HG03064 (cell line): ENCODE data around the gene RDX.
A peak's percentile ranks its signal among the peaks of the same experiment; 100 is the strongest.

Source experiments
- ATAC-seq: cut with Tn5 transposase; IDR thresholded peaks from one replicate; pipeline ENCODE4 v1.9.1; 2021; ENCODE audit warnings: low read depth; ENCODE audit not compliant: unreplicated experiment

Gene RDX

DNA sequence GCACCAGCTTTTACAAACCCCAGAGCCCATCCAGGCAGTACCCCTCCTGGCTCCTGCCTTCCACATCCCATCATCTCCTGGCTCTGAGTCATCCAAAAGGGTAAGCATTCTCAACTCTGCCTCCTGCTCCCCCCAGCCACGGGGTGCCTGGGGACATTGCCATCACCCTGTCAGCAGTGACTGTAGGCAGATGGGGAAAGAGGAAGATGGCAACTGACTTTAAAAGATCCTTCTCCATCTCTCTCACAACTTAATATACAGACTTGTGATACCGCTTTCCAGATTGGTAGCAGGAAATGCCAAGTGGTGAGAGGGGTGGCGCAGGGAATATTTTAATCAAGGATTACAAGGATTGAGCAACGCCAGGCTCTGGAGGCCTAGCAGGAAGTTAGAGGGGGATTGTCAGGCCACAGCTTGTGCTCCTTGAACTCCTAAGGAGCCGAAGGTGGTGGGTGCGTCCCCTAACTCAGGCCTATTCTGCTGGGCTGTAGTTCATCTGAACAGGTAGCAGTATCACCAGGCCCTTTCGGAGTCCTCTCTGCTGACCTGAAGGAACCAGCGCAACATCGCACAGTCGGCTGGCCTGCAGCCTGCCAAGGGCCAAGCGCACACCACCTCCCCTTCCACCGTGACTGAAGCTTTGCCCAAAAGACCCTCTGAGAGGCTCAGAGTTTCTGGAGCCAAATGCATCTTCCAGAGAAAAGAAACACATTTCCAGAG lies 119.9 kb downstream of the RDX start:
- ATAC-seq = no peak

DNA sequence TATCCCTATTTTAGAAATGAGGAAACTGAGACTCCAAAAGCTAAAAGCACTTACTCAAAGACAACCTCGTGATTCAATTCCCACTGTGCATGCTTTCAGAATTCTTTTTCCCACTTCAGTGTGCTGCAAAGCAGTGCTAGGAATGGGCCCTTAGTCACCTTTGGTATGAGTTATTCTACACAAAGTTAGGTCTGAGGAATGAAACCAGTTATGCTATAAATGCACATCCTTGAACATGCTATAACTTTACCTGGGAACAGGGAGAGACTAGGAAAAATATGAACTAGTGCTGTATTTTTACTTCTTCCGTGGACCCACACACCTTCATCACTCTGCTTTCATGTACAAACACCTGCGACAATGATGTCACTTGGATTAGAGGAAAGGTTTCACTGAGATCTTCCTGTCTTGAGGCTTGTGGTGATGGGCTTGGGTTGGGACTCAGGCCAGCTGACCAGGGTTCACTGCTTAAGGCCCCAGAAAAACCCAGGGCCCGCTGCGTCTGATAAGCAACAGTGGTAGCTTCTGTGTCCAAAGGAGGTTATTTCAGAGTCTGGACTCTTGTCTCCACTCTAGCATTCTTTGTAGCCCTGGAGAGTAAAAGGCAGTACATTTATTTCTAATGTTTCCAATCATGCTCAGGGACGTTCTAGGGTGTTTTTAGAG lies 121.6 kb downstream of the RDX start:
- ATAC-seq = no peak

DNA sequence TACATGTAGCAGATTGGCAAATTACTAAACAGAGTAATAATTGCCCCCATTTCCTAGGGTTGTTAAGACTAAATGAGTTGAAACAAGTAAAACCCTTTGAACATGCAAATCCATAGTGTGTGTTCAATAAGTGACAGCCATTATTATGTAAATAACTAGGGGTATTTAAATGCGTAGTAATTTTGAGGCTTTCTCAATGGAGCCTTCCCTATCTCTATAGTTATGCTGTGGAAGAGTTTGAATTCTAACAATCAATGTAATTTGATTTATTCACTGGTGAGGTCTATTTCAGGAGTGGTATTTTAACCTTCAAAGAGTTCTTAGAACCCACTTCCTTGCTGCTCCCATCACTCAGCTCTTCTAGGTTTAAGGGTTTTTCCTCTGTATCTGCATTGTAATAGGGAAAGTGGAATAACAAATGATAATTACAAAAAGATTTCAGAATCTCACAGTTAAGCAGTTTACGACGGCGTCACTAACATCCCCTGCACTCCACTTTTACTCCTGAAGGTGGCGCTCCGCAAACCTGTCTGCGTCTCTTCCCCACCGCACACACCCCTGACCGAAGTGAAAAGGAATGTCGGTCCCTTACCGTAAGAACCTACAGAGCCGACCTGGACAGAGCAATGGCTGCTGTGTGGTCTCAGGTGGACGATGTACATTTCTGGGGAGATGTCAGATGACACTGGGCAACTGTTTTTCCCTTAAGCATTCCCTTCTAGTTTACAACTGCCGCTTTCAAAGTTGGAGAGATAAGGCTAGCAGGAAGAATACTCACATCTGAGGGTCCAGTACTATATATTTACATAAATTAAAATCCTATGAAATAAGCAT lies 122.4 kb downstream of the RDX start:
- ATAC-seq = peak; percentile 54

DNA sequence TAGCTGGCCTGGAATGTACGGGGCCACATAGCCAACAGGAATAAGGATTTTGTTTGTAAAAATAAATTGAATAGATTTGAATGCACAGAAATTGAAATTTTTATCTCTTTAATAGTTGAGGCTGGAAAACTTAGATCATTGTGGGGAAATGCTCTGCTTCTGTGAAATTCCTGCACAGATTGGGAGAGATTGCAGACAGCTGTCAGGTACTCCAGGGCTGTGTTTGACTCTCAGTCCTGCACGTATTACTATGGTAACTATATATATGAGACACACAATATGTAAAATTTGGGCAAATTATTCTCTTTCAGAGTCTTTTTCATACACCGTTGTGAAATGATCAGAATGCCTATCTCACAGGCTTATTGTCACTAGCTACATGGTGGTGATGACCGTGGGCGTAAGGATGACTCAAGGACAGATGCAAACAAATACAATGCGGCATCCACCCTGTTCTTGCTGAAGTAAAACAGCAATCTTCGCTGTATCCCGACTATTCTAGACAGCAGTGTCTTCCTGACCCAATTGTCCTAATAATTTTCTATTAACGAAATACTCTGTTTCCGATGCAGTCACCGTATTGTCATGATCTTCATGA lies 123.8 kb downstream of the RDX start:
- ATAC-seq = no peak

GRCh38 chr11:110169738-110170137 lies 126.7 kb downstream of the RDX start:
- no peak for ATAC-seq

- ATAC-seq = no peak
Observed at GRCh38 chr11:110168033-110168803, 128.2 kb downstream of the RDX start.

DNA sequence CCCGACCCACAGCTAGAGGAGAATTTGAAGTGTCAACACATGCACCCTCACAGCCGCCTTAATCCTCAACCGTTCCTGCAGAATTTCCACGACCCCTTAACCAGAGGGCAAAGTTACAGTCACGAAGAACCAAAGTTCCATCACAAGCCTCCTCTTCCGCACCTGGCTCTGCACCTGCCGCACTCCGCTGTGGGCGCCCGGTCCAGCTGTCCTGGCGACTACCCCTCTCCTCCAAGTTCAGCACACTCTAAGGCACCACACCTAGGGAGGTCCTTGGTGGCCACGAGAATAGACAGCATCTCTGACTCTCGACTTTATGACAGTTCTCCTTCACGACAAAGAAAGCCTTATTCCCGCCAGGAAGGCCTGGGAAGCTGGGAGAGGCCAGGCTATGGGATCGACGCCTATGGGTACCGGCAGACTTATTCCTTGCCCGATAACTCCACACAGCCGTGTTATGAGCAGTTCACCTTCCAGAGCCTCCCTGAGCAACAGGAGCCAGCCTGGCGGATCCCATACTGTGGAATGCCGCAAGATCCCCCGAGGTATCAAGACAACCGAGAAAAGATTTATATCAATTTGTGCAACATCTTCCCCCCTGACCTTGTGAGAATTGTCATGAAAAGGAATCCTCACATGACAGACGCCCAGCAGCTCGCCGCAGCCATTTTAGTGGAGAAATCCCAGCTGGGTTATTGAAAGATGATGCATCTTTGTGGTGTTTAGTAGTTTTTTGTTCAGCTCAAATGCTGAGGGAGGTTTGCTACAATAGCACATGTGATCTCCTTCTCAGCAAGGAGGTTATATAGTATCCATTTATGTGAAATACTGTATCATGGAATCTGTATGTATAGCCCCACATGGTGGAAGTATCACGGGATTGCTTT lies 131.1 kb downstream of the RDX start:
- no peak for ATAC-seq

GRCh38 chr11:110162216-110162615 lies 134.2 kb downstream of the RDX start:
- no peak for ATAC-seq

GRCh38 chr11:110161061-110161460 lies 135.4 kb downstream of the RDX start:
- ATAC-seq = no peak

DNA sequence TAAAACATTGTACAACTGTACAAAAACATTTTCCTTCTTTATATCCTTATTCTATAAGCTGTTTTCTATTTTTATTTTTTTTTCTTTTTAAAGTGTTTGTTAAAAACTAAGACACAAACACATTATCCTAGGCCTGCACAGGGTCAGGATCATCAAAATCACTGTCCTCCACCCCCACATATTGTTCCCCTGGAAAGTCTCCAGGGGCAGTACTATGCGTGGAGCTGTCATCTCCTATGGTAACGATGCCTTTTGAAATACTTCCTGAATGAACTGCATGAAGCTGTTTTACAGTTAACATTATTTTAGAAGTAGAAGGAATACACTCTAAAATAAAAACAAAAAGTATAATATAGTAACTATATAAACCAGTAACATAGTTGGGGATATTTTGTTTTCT lies 136.0 kb downstream of the RDX start:
- ATAC-seq = no peak

- no peak for ATAC-seq
Observed at GRCh38 chr11:110160016-110160415, 136.4 kb downstream of the RDX start.

- no peak for ATAC-seq
Observed at GRCh38 chr11:110159476-110159875, 136.9 kb downstream of the RDX start.

GRCh38 chr11:110158317-110159200 lies 137.9 kb downstream of the RDX start:
- ATAC-seq = no peak

GRCh38 chr11:110156503-110156902 lies 139.9 kb downstream of the RDX start:
- ATAC-seq = no peak

DNA sequence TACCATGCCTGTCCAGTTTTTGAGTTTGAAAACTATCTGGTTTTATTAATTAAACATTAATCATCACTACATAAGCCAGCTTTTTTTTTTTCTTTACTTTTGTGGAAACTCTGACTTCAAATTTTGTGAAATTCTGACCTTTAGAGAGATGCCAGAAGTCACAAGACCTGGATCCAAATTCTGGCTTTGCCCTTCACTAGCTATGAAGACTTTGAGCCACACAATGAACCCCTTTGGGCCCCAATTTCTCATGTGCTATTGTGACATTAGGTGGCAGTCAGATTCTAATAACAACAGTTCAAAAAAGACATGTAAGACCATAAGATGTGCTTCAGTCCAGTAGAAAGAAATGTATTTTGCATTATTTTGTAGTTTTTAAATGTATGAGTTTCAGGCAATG lies 142.9 kb downstream of the RDX start:
- ATAC-seq = no peak

- ATAC-seq = no peak
Observed at GRCh38 chr11:110152199-110152598, 144.2 kb downstream of the RDX start.

- no peak for ATAC-seq
Observed at GRCh38 chr11:110148775-110149744, 147.4 kb downstream of the RDX start.
